ENCODE data around the gene METTL21C. TPM values are rescaled to one million over a fixed set of nuclear protein-coding genes. Genes with fewer than 3 reads are reported as not detected.

The METTL21C gene
- polyA plus RNA-seq, 2 donors, result not detected

DNA sequence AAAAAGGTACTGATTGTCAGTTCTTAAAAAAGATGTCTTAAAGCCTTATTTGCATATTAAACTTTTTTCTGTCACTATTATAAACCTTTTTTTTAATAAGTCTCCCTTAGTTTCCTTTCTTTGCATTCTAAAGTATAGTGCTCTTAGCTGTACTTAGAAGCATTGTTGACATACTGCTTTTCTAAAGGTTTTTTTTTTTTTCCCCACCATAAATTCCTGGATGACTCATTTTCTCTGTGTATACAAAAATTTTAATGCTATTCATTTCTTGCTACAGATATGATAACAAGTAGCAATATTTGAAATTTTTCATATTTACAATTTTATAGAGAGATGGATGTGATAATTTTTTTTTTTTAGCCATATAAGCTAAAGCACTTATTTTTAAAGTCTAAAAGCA is 43.5 kb downstream of the METTL21C start:
- peaks cover 4 to 5% of the 10 kb centered on the region in 2 donors for H3K36me3 ChIP-seq (ENCODE audit: control insufficient read depth in 2 of 2, insufficient read depth in 2 of 2, low read length in 1 of 2)
- H3K4me3 ChIP-seq (ENCODE audit: low read depth in 1 of 2, low read length in 2 of 2), result no peak overlapping the region
- H3K9me3 ChIP-seq (ENCODE audit: control insufficient read depth in 2 of 2, insufficient read depth in 1 of 2, low read depth in 1 of 2, low read length in 1 of 2), result no peaks in the 10 kb centered on the region
- H3K27me3 ChIP-seq (ENCODE audit: control insufficient read depth in 1 of 2, insufficient read depth in 2 of 2, low read length in 2 of 2), result no peaks in the 10 kb centered on the region
- H3K27ac ChIP-seq (ENCODE audit: low read depth in 2 of 2, low read length in 1 of 2), result no peak overlapping the region
- peaks cover 2 to 3% of the 10 kb centered on the region in 2 donors for H3K4me1 ChIP-seq (ENCODE audit: control insufficient read depth in 2 of 2, insufficient read depth in 2 of 2, low read length in 1 of 2)

DNA sequence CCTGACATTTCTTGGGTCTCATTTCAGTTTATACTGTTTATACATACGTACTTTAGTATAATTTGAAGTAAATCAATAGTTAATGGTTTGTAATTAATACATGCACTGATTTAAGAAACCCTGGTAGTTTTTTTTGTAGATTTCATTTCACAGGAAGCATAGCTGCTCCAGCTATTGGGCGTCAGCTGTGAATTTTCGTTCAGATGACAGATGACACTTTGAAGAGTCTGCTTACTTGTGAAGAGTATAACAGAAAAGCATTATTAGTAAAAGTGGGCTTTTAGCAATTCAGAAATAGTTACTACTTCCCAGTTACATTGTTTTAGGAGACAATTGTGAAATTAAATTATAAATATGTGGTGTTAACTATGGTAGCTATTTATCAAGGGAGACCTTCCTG is 44.4 kb downstream of the METTL21C start:
- no peak overlapping the region for H3K27ac ChIP-seq (ENCODE audit: low read depth in 2 of 2, low read length in 1 of 2)
- H3K36me3 ChIP-seq (ENCODE audit: control insufficient read depth in 2 of 2, insufficient read depth in 2 of 2, low read length in 1 of 2), result peaks cover 4 to 5% of the 10 kb centered on the region in 2 donors
- WGBS, 2 donors, result 93% methylated on average over 3 of the region's 3 CpGs
- peaks cover 0 to 2% of the 10 kb centered on the region in 2 donors for H3K4me1 ChIP-seq (ENCODE audit: control insufficient read depth in 2 of 2, insufficient read depth in 2 of 2, low read length in 1 of 2)
- H3K4me3 ChIP-seq (ENCODE audit: low read depth in 1 of 2, low read length in 2 of 2), result no peak overlapping the region
- H3K9me3 ChIP-seq (ENCODE audit: control insufficient read depth in 2 of 2, insufficient read depth in 1 of 2, low read depth in 1 of 2, low read length in 1 of 2), result no peaks in the 10 kb centered on the region
- H3K27me3 ChIP-seq (ENCODE audit: control insufficient read depth in 1 of 2, insufficient read depth in 2 of 2, low read length in 2 of 2), result no peaks in the 10 kb centered on the region

DNA sequence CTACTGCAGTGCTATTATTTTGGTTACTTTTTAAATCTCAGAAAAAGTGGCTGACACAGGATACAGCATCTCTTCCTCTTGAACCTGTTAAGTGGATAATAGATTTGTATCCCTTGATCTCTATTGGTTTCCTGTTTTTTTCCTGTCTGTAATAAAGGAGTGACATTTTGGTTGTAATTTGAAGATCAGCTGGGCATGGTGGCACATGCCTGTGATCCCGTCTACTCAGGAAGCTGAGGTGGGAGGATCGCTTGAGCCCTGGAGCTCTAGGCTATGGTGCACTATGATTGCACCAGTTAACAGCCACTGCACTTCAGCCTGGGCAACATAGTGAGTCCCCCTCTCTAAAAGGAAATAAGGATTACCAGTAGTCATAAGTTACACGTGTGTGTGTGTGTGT is 46.8 kb downstream of the METTL21C start:
- peaks cover 0 to 2% of the 10 kb centered on the region in 2 donors for H3K4me1 ChIP-seq (ENCODE audit: control insufficient read depth in 2 of 2, insufficient read depth in 2 of 2, low read length in 1 of 2)
- no peaks in the 10 kb centered on the region for H3K9me3 ChIP-seq (ENCODE audit: control insufficient read depth in 2 of 2, insufficient read depth in 1 of 2, low read depth in 1 of 2, low read length in 1 of 2)
- no peak overlapping the region for H3K4me3 ChIP-seq (ENCODE audit: low read depth in 1 of 2, low read length in 2 of 2)
- WGBS, 2 donors, result 55 to 62% methylated on average over 3 of the region's 3 CpGs
- H3K27me3 ChIP-seq (ENCODE audit: control insufficient read depth in 1 of 2, insufficient read depth in 2 of 2, low read length in 2 of 2), result no peaks in the 10 kb centered on the region
- H3K27ac ChIP-seq (ENCODE audit: low read depth in 2 of 2, low read length in 1 of 2), result no peak overlapping the region
- peaks cover 0 to 3% of the 10 kb centered on the region in 2 donors for H3K36me3 ChIP-seq (ENCODE audit: control insufficient read depth in 2 of 2, insufficient read depth in 2 of 2, low read length in 1 of 2)

DNA sequence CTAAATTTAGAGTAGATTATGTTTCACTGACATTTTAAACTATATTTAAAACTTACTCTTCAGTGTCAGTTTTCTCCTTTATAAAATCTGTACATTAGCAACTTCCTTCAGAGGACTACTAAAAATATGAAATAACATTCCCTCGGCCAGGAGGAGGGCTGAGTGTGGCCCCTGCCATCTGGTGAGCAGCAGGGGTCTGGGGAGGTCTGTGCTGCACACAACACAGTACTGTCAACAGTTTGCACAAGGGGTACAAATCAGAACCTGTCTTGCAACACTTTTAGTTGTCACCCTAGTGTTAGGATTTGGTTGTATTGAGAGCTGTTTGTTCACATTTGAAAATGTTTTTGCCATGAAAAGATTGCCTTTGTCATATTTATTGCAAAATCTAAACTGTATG is 49.1 kb downstream of the METTL21C start:
- H3K36me3 ChIP-seq (ENCODE audit: control insufficient read depth in 2 of 2, insufficient read depth in 2 of 2, low read length in 1 of 2), result peaks cover 0 to 3% of the 10 kb centered on the region in 2 donors
- H3K27ac ChIP-seq (ENCODE audit: low read depth in 2 of 2, low read length in 1 of 2), result no peak overlapping the region
- H3K4me3 ChIP-seq (ENCODE audit: low read depth in 1 of 2, low read length in 2 of 2), result no peak overlapping the region
- no peaks in the 10 kb centered on the region for H3K9me3 ChIP-seq (ENCODE audit: control insufficient read depth in 2 of 2, insufficient read depth in 1 of 2, low read depth in 1 of 2, low read length in 1 of 2)
- H3K4me1 ChIP-seq (ENCODE audit: control insufficient read depth in 2 of 2, insufficient read depth in 2 of 2, low read length in 1 of 2), result peaks cover 0 to 2% of the 10 kb centered on the region in 2 donors
- WGBS, 2 donors, result 86 to 89% methylated on average over 1 of the region's 1 CpG
- no peaks in the 10 kb centered on the region for H3K27me3 ChIP-seq (ENCODE audit: control insufficient read depth in 1 of 2, insufficient read depth in 2 of 2, low read length in 2 of 2)

DNA sequence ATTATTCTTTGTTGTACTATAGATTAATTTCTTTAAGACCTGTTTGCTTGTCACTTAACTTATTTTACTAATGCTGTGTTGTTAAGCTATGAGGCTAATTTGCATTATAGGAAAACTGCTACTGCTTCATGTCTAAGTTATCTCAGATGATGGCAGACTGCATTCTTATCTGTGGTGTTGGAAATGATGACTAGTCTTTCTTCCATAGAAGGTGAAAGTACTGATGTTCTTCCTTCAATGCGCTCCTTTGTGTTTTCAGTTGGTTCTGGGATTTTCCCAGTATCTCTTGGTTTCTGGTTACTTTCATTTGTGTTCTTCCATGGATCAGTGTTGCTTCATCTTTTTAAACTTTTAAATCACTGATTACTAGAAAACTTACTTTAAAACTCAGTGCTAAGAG is 51.2 kb downstream of the METTL21C start:
- WGBS, 2 donors, result 93 to 100% methylated on average over 1 of the region's 1 CpG
- no peak overlapping the region for H3K4me3 ChIP-seq (ENCODE audit: low read depth in 1 of 2, low read length in 2 of 2)
- peaks cover 0 to 2% of the 10 kb centered on the region in 2 donors for H3K4me1 ChIP-seq (ENCODE audit: control insufficient read depth in 2 of 2, insufficient read depth in 2 of 2, low read length in 1 of 2)
- H3K36me3 ChIP-seq (ENCODE audit: control insufficient read depth in 2 of 2, insufficient read depth in 2 of 2, low read length in 1 of 2), result peaks cover 0 to 3% of the 10 kb centered on the region in 2 donors
- no peak overlapping the region for H3K27ac ChIP-seq (ENCODE audit: low read depth in 2 of 2, low read length in 1 of 2)
- H3K27me3 ChIP-seq (ENCODE audit: control insufficient read depth in 1 of 2, insufficient read depth in 2 of 2, low read length in 2 of 2), result no peaks in the 10 kb centered on the region
- H3K9me3 ChIP-seq (ENCODE audit: control insufficient read depth in 2 of 2, insufficient read depth in 1 of 2, low read depth in 1 of 2, low read length in 1 of 2), result no peaks in the 10 kb centered on the region

DNA sequence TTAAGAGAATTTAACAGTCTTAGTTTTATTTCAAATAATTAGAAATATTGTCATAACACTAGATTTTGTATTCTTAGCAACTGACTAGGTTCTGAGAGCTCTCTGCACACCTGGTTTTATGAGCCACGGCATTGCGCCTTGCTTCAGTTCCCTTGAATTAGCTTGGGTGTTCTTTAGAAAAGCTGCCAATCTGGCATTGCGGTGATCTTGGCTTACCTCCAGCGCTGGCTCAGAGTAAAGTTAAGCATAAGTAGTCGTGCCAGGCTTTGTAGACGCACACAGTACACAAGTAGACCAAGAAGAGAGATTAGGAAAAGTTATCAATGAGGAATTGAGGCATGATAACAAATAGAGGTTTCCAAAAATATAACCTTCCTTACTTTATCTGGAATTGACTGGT is 52.4 kb downstream of the METTL21C start:
- H3K4me3 ChIP-seq (ENCODE audit: low read depth in 1 of 2, low read length in 2 of 2), result no peak overlapping the region
- H3K4me1 ChIP-seq (ENCODE audit: control insufficient read depth in 2 of 2, insufficient read depth in 2 of 2, low read length in 1 of 2), result no peaks in the 10 kb centered on the region
- H3K27ac ChIP-seq (ENCODE audit: low read depth in 2 of 2, low read length in 1 of 2), result no peak overlapping the region
- peaks cover 0 to 7% of the 10 kb centered on the region in 2 donors for H3K36me3 ChIP-seq (ENCODE audit: control insufficient read depth in 2 of 2, insufficient read depth in 2 of 2, low read length in 1 of 2)
- H3K9me3 ChIP-seq (ENCODE audit: control insufficient read depth in 2 of 2, insufficient read depth in 1 of 2, low read depth in 1 of 2, low read length in 1 of 2), result no peaks in the 10 kb centered on the region
- H3K27me3 ChIP-seq (ENCODE audit: control insufficient read depth in 1 of 2, insufficient read depth in 2 of 2, low read length in 2 of 2), result no peaks in the 10 kb centered on the region
- 42 to 44% methylated on average over 6 of the region's 6 CpGs for WGBS, 2 donors

DNA sequence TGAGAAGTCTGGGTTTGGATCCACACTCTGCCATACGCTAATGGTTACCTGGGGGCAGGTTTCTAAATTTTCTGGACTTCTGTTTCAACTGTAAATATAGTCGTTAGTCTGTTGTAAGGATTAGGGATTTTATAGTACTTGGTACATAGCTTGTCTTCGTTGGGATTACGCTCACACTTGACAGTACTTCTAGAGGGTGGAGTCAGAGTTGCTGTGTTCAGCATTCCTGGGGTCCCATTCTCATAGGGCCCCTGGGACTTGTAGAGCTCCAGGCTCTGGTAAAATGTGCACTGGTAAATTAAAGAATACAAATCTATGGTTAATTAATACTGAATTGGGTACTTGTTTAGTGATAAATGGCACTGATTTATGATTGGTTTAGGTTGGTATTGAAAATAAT is 52.8 kb downstream of the METTL21C start:
- Histone ChIP-seq H3K27ac (ENCODE audit: low read depth in 2 of 2, low read length in 1 of 2) (no peak overlapping the region), H3K4me3 (ENCODE audit: low read depth in 1 of 2, low read length in 2 of 2) (no peak overlapping the region), H3K4me1 (ENCODE audit: control insufficient read depth in 2 of 2, insufficient read depth in 2 of 2, low read length in 1 of 2) (no peaks in the 10 kb centered on the region), H3K27me3 (ENCODE audit: control insufficient read depth in 1 of 2, insufficient read depth in 2 of 2, low read length in 2 of 2) (no peaks in the 10 kb centered on the region), H3K9me3 (ENCODE audit: control insufficient read depth in 2 of 2, insufficient read depth in 1 of 2, low read depth in 1 of 2, low read length in 1 of 2) (no peaks in the 10 kb centered on the region), H3K36me3 (ENCODE audit: control insufficient read depth in 2 of 2, insufficient read depth in 2 of 2, low read length in 1 of 2) (peaks cover 0 to 7% of the 10 kb centered on the region in 2 donors)
- WGBS, 2 donors, result 43 to 62% methylated on average over 4 of the region's 4 CpGs

DNA sequence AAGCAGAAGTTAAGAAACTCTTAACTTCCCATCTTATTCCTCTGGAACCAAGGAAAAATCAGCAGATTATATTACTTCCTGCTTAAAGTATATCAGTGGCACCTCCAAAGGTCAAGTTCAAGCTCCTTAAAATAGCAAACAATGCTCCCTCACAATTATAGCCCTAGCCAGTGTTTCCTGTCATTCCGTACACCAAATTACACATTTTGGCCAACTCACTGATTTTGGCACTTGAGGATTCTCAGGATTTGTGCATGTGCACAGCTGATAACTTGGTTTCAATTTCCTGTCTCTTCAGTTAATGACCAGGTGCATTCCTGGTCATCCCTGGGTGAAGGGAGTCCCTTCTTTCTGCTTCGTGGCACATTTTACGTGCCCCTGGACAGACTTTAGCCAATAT is 56.1 kb downstream of the METTL21C start:
- H3K27me3 ChIP-seq (ENCODE audit: control insufficient read depth in 1 of 2, insufficient read depth in 2 of 2, low read length in 2 of 2), result no peaks in the 10 kb centered on the region
- H3K9me3 ChIP-seq (ENCODE audit: control insufficient read depth in 2 of 2, insufficient read depth in 1 of 2, low read depth in 1 of 2, low read length in 1 of 2), result no peaks in the 10 kb centered on the region
- H3K36me3 ChIP-seq (ENCODE audit: control insufficient read depth in 2 of 2, insufficient read depth in 2 of 2, low read length in 1 of 2), result peaks cover 4 to 13% of the 10 kb centered on the region in 2 donors
- no peak overlapping the region for H3K27ac ChIP-seq (ENCODE audit: low read depth in 2 of 2, low read length in 1 of 2)
- 80 to 86% methylated on average over 3 of the region's 3 CpGs for WGBS, 2 donors
- no peak overlapping the region for H3K4me3 ChIP-seq (ENCODE audit: low read depth in 1 of 2, low read length in 2 of 2)
- no peaks in the 10 kb centered on the region for H3K4me1 ChIP-seq (ENCODE audit: control insufficient read depth in 2 of 2, insufficient read depth in 2 of 2, low read length in 1 of 2)

Other genes with a start within 250 kb of the METTL21C start
- gene TPP2, start 98.1 kb downstream of the METTL21C start, polyA plus RNA-seq, result 10 to 100 TPM; 15.2 to 17.1 TPM
- 10 to 100 TPM; 10.3 to 15.7 TPM for gene TEX30, start 78.7 kb upstream of the METTL21C start, polyA plus RNA-seq
- 1 to 10 TPM in 1 of 2 donors, under 1 TPM in 1; 0.61 to 1.5 TPM for gene POGLUT2, start 103.9 kb upstream of the METTL21C start, polyA plus RNA-seq
- 1 to 10 TPM; 4.4 to 8.3 TPM for gene BIVM, start 104.1 kb upstream of the METTL21C start, polyA plus RNA-seq
- gene ERCC5, start 151.0 kb upstream of the METTL21C start, polyA plus RNA-seq, result 10 to 100 TPM; 29.7 to 61.4 TPM